Nephron (organoid): ENCODE data around the gene MMP28.

Experiments used
- H3K27ac Mint-ChIP-seq, 3 experiments: 2 replicates each; pipeline ENCODE4 v1.8.0; 2020; ENCODE audit warnings: mixed read lengths in 3 of 3, mild to moderate bottlenecking in 2 of 3, moderate library complexity in 1 of 3
- H3K27me3 Mint-ChIP-seq: 2 replicates; pipeline ENCODE4 v1.8.0; 2021; ENCODE audit warnings: low read depth, mild to moderate bottlenecking, moderate library complexity, mixed read lengths
- H3K36me3 Mint-ChIP-seq: 2 replicates; pipeline ENCODE4 v1.8.0; 2020; ENCODE audit warnings: low read depth, mixed read lengths
- H3K4me1 Mint-ChIP-seq: 2 replicates; pipeline ENCODE4 v1.8.0; 2020; ENCODE audit warnings: mixed read lengths
- H3K4me3 Mint-ChIP-seq, 3 experiments: 2 replicates each; pipeline ENCODE4 v1.8.0; 2020; ENCODE audit warnings: mild to moderate bottlenecking in 3 of 3, mixed read lengths in 3 of 3, moderate library complexity in 2 of 3
- H3K9me3 Mint-ChIP-seq: 2 replicates; pipeline ENCODE4 v1.8.0; 2020; ENCODE audit warnings: mixed read lengths
- TF ChIP-seq, protein P1 (sequence below), 3 experiments: fragments of 200-600 bp; sonication (generic); IDR thresholded peaks; one replicate each; pipeline ENCODE4 v1.5.0; 2021; ENCODE audit warnings: antibody characterized with exemption in 3 of 3; ENCODE audit not compliant: unreplicated experiment in 3 of 3

The MMP28 gene

DNA sequence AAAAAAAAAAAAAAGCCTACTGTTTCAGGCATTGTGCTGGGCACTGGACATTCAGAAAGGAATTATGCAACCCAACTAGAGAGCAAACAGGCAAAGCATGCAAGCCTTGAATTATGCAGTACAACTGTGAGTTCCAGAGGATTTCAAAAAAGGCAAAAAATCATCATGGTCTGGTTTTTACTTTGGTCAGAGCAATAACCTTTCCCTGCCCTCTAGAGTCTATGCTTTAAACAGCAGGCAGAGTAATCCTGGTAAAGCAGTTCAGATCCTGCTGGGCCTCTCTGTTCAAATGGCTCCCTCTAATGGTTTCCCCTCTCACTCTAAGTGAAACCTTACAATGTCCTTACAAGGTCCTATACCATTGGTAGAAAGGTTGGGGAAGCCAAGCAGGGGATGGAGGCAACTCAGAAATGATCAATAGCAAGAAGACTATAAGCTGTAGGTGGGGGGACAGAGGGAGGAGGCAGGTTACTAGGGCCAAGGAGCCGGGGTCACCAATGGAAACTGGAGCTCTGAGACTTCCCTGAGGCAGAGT lies 9.3 kb upstream of the MMP28 start:
- peak overlapping the region in 2 of 3 experiments; percentile 40 to 48 for H3K27ac Mint-ChIP-seq
- peaks cover 26% of the 10 kb centered on the region for H3K27me3 Mint-ChIP-seq
- peak overlapping the region in 2 of 3 experiments; percentile 39 to 42 for H3K4me3 Mint-ChIP-seq
- H3K4me1 Mint-ChIP-seq = peaks cover 24% of the 10 kb centered on the region
- TF ChIP-seq, protein P1, sequence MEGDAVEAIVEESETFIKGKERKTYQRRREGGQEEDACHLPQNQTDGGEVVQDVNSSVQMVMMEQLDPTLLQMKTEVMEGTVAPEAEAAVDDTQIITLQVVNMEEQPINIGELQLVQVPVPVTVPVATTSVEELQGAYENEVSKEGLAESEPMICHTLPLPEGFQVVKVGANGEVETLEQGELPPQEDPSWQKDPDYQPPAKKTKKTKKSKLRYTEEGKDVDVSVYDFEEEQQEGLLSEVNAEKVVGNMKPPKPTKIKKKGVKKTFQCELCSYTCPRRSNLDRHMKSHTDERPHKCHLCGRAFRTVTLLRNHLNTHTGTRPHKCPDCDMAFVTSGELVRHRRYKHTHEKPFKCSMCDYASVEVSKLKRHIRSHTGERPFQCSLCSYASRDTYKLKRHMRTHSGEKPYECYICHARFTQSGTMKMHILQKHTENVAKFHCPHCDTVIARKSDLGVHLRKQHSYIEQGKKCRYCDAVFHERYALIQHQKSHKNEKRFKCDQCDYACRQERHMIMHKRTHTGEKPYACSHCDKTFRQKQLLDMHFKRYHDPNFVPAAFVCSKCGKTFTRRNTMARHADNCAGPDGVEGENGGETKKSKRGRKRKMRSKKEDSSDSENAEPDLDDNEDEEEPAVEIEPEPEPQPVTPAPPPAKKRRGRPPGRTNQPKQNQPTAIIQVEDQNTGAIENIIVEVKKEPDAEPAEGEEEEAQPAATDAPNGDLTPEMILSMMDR (IDR thresholded peaks at IDR 0.05; ENCODE audit: unreplicated experiment in 3 of 3) = peak; percentile 71 to 79 (median 78)
- no peaks in the 10 kb centered on the region for H3K9me3 Mint-ChIP-seq
- H3K36me3 Mint-ChIP-seq = no peaks in the 10 kb centered on the region

DNA sequence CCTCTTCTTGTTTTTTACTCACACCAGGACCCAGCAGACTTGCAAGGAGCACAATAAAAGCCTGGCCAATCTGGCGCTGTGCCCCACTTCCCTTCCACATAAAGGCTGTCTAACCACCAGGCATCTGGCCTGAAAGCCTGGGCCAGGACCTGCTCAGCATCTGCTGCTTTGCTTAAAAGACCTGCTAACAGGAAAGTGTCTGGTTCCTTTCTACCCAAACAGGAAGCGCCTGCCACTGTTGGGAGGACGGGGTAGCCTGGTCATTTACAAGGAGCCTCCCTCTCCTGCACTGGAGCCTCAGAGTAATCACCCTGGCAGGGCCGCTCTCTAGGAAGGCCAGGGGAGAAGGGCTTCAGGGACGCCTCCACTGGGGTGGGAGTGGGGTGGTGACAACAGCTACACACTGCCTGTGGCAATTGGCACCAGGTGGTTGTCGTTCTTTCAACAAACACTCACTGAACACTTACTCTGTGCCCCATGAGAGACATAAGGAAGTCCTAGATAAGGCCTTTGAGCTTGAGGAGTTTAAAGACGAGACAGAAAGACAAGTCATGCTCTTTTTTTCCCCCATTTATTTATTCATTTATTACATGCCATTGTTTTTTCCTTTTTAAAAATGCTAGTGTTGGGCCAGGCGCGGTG lies 6.3 kb upstream of the MMP28 start:
- Mint-ChIP-seq H3K36me3 (no peaks in the 10 kb centered on the region), H3K9me3 (no peaks in the 10 kb centered on the region), H3K27me3 (peaks cover 42% of the 10 kb centered on the region), H3K4me1 (peaks cover 15% of the 10 kb centered on the region), H3K27ac (peak overlapping the region in 1 of 3 experiments; percentile 25), H3K4me3 (peak overlapping the region in 1 of 3 experiments; percentile 14)
- TF ChIP-seq, protein P1 (IDR thresholded peaks at IDR 0.05; ENCODE audit: unreplicated experiment in 3 of 3) = no peak

- Mint-ChIP-seq H3K36me3 (no peaks in the 10 kb centered on the region), H3K27me3 (peaks cover 52% of the 10 kb centered on the region), H3K4me1 (peaks cover 23% of the 10 kb centered on the region), H3K9me3 (no peaks in the 10 kb centered on the region), H3K27ac (peak overlapping the region in 2 of 3 experiments; percentile 2 to 3), H3K4me3 (no peak overlapping the region)
- TF ChIP-seq, protein P1 (IDR thresholded peaks at IDR 0.05; ENCODE audit: unreplicated experiment in 3 of 3) = no peak
These were observed 4.5 kb upstream of the MMP28 start for GRCh38 chr17:35799942-35800341.

DNA sequence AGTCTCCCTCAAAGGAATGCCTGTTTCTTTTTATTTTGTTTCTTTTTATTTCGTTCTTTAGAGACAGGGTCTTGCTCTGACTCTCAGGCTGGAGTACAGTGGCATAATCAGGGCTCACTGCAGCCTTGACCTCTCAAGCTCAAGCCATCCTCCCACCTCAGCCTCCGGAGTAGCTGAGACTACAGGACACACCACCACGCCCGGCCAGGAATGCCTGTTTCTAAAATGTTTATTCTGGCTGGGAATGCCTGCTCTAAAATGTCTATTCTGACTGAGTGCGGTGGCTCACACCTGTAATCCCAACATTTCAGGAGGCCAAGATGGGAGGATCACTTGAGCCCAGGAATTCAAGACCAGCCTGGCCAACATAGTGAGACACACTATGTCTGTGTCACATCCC lies 2.5 kb upstream of the MMP28 start:
- peaks cover 28% of the 10 kb centered on the region for H3K4me1 Mint-ChIP-seq
- no peaks in the 10 kb centered on the region for H3K36me3 Mint-ChIP-seq
- H3K27ac Mint-ChIP-seq = no peak overlapping the region
- TF ChIP-seq, protein P1 (IDR thresholded peaks at IDR 0.05; ENCODE audit: unreplicated experiment in 3 of 3) = no peak
- H3K27me3 Mint-ChIP-seq = peaks cover 73% of the 10 kb centered on the region
- no peaks in the 10 kb centered on the region for H3K9me3 Mint-ChIP-seq
- H3K4me3 Mint-ChIP-seq = no peak overlapping the region

- no peaks in the 10 kb centered on the region for H3K36me3 Mint-ChIP-seq
- no peaks in the 10 kb centered on the region for H3K9me3 Mint-ChIP-seq
- no peak overlapping the region for H3K27ac Mint-ChIP-seq
- TF ChIP-seq, protein P1 (IDR thresholded peaks at IDR 0.05; ENCODE audit: unreplicated experiment in 3 of 3) = no peak
- H3K4me3 Mint-ChIP-seq = peak overlapping the region in 1 of 3 experiments; percentile 13
- peaks cover 78% of the 10 kb centered on the region for H3K27me3 Mint-ChIP-seq
- peaks cover 28% of the 10 kb centered on the region for H3K4me1 Mint-ChIP-seq
These were observed 1.9 kb upstream of the MMP28 start for GRCh38 chr17:35797370-35797769.

- Mint-ChIP-seq H3K9me3 (no peaks in the 10 kb centered on the region), H3K36me3 (no peaks in the 10 kb centered on the region), H3K4me1 (peaks cover 28% of the 10 kb centered on the region), H3K27ac (peak overlapping the region in 1 of 3 experiments; percentile 61), H3K27me3 (peaks cover 82% of the 10 kb centered on the region), H3K4me3 (peak overlapping the region; percentile 29 to 47 (median 32))
- TF ChIP-seq, protein P1 (IDR thresholded peaks at IDR 0.05; ENCODE audit: unreplicated experiment in 3 of 3) = no peak
These were observed 1.5 kb upstream of the MMP28 start for GRCh38 chr17:35796942-35797341.
